Muscle of leg (tissue), 11 donors: ENCODE results near the gene TMEM229A. TPM values are rescaled to one million over a fixed set of nuclear protein-coding genes. Genes with fewer than 3 reads are reported as not detected.
"Not testable (repeated sequence)": the region's sequence is repeated elsewhere in the genome, so short reads cannot be mapped to it uniquely, and the experiment has no call there.

Source experiments
- DNase-seq: peaks from one replicate; pipeline ENCODE4 v3.0.0; 2013
- H3K27ac ChIP-seq: one replicate; pipeline ENCODE4 v1.5.1; 2013; ENCODE audit warnings: mild to moderate bottlenecking, low read length, control low read depth
- H3K27me3 ChIP-seq: one replicate; pipeline ENCODE4 v1.6.1; 2013; ENCODE audit warnings: low read length; ENCODE audit not compliant: control insufficient read depth, insufficient read depth
- H3K36me3 ChIP-seq: one replicate; pipeline ENCODE4 v1.6.1; 2013; ENCODE audit warnings: low read length; ENCODE audit not compliant: control insufficient read depth, insufficient read depth
- H3K4me1 ChIP-seq: one replicate; pipeline ENCODE4 v1.6.1; 2013; ENCODE audit warnings: low read length; ENCODE audit not compliant: control insufficient read depth, insufficient read depth
- H3K4me3 ChIP-seq: one replicate; pipeline ENCODE4 v1.5.1; 2013; ENCODE audit warnings: low read length, control low read depth
- H3K9me3 ChIP-seq: replicated peaks from 2 replicates; pipeline ENCODE4 v1.6.1; 2013; ENCODE audit warnings: low read depth, low read length; ENCODE audit not compliant: control insufficient read depth
- WGBS: methylation state at CpG from one replicate; pipeline ENCODE4 v1.1.5; 2013; ENCODE audit warnings: missing lambda C conversion rate; ENCODE audit not compliant: insufficient coverage; 5-methylcytosine and 5-hydroxymethylcytosine counted together
- polyA plus RNA-seq, 8 donors: library from polyadenylated mRNA; unstranded; fragments of 120-200 nt; gene quantifications; one replicate each; pipeline versions ENCODE4 v1.2.1 to v1.2.3, GENCODE V29; 2013; ENCODE audit warnings: inconsistent platforms in 1 of 8, low replicate concordance in 1 of 8; ENCODE audit not compliant: insufficient read length in 8 of 8, insufficient read depth in 1 of 8
- total RNA-seq: library from RNA; stranded (reverse); fragments of 120-200 nt; gene quantifications from one replicate; pipeline ENCODE4 v1.2.4, GENCODE V29; 2013

TMEM229A gene
- total and polyA plus RNA-seq, 9 donors = 0.08 TPM; not detected in 8

- no peak for DNase-seq
- H3K36me3 ChIP-seq = no peaks in the 10 kb centered on the region
- no peaks in the 10 kb centered on the region for H3K9me3 ChIP-seq
- H3K27ac ChIP-seq = no peak overlapping the region
- no peaks in the 10 kb centered on the region for H3K27me3 ChIP-seq
- H3K4me1 ChIP-seq = no peaks in the 10 kb centered on the region
- no CpG with 5 or more reads among the region's 1 CpG for WGBS
- H3K4me3 ChIP-seq = no peak overlapping the region
These were observed 12.8 kb downstream of the TMEM229A start for GRCh38 chr7:124020060-124020459.

GRCh38 chr7:124013306-124013705 is 19.6 kb downstream of the TMEM229A start:
- WGBS = 75% methylated on average over 1 of the region's 3 CpGs
- no peak overlapping the region for H3K27ac ChIP-seq
- no peaks in the 10 kb centered on the region for H3K9me3 ChIP-seq
- no peaks in the 10 kb centered on the region for H3K27me3 ChIP-seq
- H3K4me3 ChIP-seq = no peak overlapping the region
- no peaks in the 10 kb centered on the region for H3K4me1 ChIP-seq
- no peaks in the 10 kb centered on the region for H3K36me3 ChIP-seq
- no peak for DNase-seq

- no CpG with 5 or more reads among the region's 3 CpGs for WGBS
- no peaks in the 10 kb centered on the region for H3K27me3 ChIP-seq
- no peaks in the 10 kb centered on the region for H3K9me3 ChIP-seq
- no peak overlapping the region for H3K27ac ChIP-seq
- DNase-seq = no peak
- no peaks in the 10 kb centered on the region for H3K4me1 ChIP-seq
- H3K36me3 ChIP-seq = no peaks in the 10 kb centered on the region
- no peak overlapping the region for H3K4me3 ChIP-seq
These were observed 20.0 kb downstream of the TMEM229A start for GRCh38 chr7:124012864-124013263.

- Histone ChIP-seq H3K27me3 (no peaks in the 10 kb centered on the region), H3K36me3 (no peaks in the 10 kb centered on the region), H3K27ac (no peak overlapping the region), H3K4me3 (no peak overlapping the region), H3K4me1 (no peaks in the 10 kb centered on the region), H3K9me3 (peaks cover under 1% of the 10 kb centered on the region)
- WGBS = 9% methylated on average over 1 of the region's 2 CpGs
- DNase-seq = no peak
These were observed 23.5 kb downstream of the TMEM229A start for GRCh38 chr7:124009321-124009720.

GRCh38 chr7:124008296-124008695 is 24.6 kb downstream of the TMEM229A start:
- not testable (repeated sequence) for DNase-seq, H3K27ac ChIP-seq
- 57% methylated on average over 6 of the region's 6 CpGs for WGBS

GRCh38 chr7:123999703-124000102 is 33.2 kb downstream of the TMEM229A start:
- no peak overlapping the region for H3K4me3 ChIP-seq
- no peaks in the 10 kb centered on the region for H3K36me3 ChIP-seq
- H3K4me1 ChIP-seq = no peaks in the 10 kb centered on the region
- H3K27me3 ChIP-seq = no peaks in the 10 kb centered on the region
- H3K9me3 ChIP-seq = peaks cover 8% of the 10 kb centered on the region
- WGBS = no CpG with 5 or more reads among the region's 3 CpGs
- DNase-seq = no peak
- H3K27ac ChIP-seq = no peak overlapping the region

More at GRCh38 chr7:124008296-124008695, 24.6 kb downstream of the TMEM229A start:
- H3K36me3 ChIP-seq, H3K4me1 ChIP-seq, H3K9me3 ChIP-seq, H3K4me3 ChIP-seq, H3K27me3 ChIP-seq: not testable (repeated sequence)

- no peaks in the 10 kb centered on the region for H3K27me3 ChIP-seq
- 74% methylated on average over 5 of the region's 5 CpGs for WGBS
- no peak overlapping the region for H3K4me3 ChIP-seq
- DNase-seq = no peak
- no peaks in the 10 kb centered on the region for H3K4me1 ChIP-seq
- no peaks in the 10 kb centered on the region for H3K36me3 ChIP-seq
- H3K9me3 ChIP-seq = peaks cover 5% of the 10 kb centered on the region
- H3K27ac ChIP-seq = no peak overlapping the region
These were observed 33.9 kb downstream of the TMEM229A start for GRCh38 chr7:123998921-123999320.

GRCh38 chr7:123996327-123996625 is 36.6 kb downstream of the TMEM229A start:
- no peak for DNase-seq
- WGBS = 84% methylated on average over 5 of the region's 6 CpGs
- H3K27ac ChIP-seq = no peak overlapping the region

GRCh38 chr7:123995617-123996326 is 37.1 kb downstream of the TMEM229A start:
- DNase-seq = no peak

More at GRCh38 chr7:123996327-123996625, 36.6 kb downstream of the TMEM229A start:
- H3K9me3 ChIP-seq = peaks cover 3% of the 10 kb centered on the region
- H3K4me1 ChIP-seq = no peaks in the 10 kb centered on the region
- no peaks in the 10 kb centered on the region for H3K27me3 ChIP-seq
- no peaks in the 10 kb centered on the region for H3K36me3 ChIP-seq
- H3K4me3 ChIP-seq = no peak overlapping the region

GRCh38 chr7:123994449-123994848 is 38.4 kb downstream of the TMEM229A start:
- H3K36me3 ChIP-seq = no peaks in the 10 kb centered on the region
- H3K9me3 ChIP-seq = no peaks in the 10 kb centered on the region
- H3K4me1 ChIP-seq = no peaks in the 10 kb centered on the region
- no peak for DNase-seq
- no peak overlapping the region for H3K4me3 ChIP-seq
- no peaks in the 10 kb centered on the region for H3K27me3 ChIP-seq
- H3K27ac ChIP-seq = no peak overlapping the region

More at GRCh38 chr7:123995617-123996326, 37.1 kb downstream of the TMEM229A start:
- Histone ChIP-seq H3K27ac (no peak overlapping the region), H3K36me3 (no peaks in the 10 kb centered on the region), H3K4me3 (no peak overlapping the region), H3K27me3 (no peaks in the 10 kb centered on the region), H3K9me3 (no peaks in the 10 kb centered on the region), H3K4me1 (no peaks in the 10 kb centered on the region)
- WGBS = 86% methylated on average over 6 of the region's 10 CpGs

- H3K4me3 ChIP-seq = no peak overlapping the region
- DNase-seq = peak; percentile 1
- WGBS = 80% methylated on average over 1 of the region's 2 CpGs
- no peak overlapping the region for H3K27ac ChIP-seq
- no peaks in the 10 kb centered on the region for H3K36me3 ChIP-seq
- no peaks in the 10 kb centered on the region for H3K4me1 ChIP-seq
- H3K27me3 ChIP-seq = no peaks in the 10 kb centered on the region
- no peaks in the 10 kb centered on the region for H3K9me3 ChIP-seq
These were observed 38.9 kb downstream of the TMEM229A start for GRCh38 chr7:123993996-123994395.
